ENCODE results near the gene DOCK3.
"Not testable (repeated sequence)": the region's sequence is repeated elsewhere in the genome, so short reads cannot be mapped to it uniquely, and the experiment has no call there.

The DOCK3 gene

DNA sequence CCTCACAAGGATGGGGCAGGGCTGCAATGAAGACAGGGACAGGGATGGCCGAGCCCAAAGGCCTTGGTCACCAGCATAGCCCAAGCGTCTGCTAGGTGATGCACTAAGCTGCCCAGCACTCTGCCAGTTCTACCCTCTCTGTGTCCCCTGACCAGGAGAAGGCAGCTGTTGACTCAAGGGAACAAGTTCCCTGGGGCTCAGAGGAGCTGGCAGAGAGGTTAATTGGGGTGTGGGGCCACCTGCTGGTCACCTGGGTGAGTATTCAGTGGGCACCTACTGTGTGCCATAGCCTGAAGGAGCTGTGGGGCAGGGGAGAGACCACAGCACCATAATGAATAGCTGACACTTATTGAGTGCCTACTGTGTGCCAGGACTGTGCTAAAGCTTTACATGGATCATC is 22.0 kb upstream of the DOCK3 start:
- peak; percentile 21 for DNase-seq (ENCODE audit: low read depth)

DNA sequence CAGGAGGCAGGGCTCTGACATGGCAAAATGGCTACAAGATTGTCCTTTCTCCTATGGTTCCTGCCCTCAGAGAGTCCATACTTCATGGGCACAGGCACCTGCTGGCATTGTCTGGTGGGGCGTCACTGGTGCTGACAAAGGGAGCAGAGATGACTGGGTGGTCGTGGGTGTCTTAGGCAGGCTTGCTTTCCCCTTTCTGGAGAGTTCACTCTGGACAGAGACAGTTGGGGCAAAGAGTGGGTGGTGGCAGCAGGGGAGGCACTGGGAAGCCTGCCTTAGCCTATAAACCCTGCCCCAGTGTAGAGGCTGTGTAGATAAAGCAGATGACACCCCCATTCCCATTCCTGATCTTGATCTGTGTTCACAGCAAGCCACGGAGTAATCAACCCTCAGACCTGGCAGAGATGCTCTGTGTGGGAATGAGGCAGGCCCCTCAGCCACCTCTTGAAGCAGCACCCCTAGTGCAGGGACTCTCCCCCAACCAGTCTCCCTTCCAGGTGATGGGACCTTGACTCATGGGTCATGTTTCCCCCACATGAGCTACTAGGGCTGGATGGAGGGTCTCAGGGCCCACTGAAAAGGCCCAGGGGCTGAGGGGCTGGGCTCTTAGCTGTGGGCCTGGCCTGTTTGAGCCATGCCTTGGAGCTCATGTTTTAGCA is 20.7 kb upstream of the DOCK3 start:
- DNase-seq (ENCODE audit: low read depth), result no peak

DNA sequence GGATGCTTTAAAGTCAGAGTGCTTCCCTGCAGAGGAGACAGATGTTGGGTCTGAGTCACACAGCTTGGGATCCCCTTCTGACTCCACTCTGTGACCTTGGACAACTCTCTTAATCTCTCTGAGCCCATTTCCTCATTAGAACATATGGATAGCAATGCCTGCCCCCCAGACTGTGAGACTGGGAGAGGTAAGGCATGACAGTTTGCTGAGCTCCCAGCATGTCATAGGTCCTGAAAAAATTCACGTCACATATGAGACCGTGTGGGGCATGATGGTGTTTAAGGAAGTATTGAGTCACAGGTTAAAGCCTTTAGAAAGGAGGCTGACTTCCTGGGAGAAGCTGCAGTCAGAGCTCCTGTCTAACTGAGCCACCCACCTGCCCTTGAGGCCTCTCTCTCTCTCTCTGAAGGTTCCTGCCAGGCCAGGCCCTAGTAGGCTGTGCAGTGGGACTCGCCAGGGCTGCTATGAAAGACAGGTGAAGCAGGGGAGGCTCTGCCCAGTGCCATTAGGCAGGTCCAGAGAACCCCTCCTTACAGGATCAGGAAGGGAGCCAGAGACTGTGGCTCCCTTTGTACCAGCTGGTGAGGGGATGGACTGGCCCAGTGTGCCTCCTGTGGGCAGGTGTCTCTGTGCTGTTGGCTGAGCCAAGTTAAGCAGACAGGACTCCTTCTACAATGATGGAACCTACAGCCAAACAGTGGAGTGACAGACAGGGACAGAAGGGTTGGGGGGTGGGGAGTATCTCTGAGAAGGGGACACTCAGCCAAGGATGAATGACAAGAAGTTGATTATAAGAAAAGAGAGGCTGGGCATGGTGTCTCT is 19.5 kb upstream of the DOCK3 start:
- no peak for DNase-seq (ENCODE audit: low read depth)

GRCh38 chr3:50656417-50657195 is 18.1 kb upstream of the DOCK3 start:
- no peak for DNase-seq (ENCODE audit: low read depth)

DNA sequence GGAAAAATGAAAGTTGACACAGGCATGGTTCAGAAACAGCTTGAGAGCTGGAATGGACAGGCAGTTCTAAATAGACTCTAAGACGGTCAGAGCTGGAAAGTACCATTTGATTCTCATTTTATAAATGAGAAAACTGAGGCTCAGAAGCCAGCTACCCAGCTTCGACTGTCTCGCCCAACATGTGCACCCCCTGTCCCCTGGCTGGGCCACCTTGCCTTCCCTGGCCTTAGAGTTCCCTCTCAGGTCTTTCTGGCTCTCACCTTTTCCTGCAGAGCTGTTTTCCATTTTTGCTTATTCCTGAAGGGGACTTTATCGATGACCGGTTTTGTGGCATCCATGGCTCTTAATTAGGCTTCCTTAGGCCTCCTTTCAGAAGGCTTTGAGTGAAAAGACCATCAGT is 17.3 kb upstream of the DOCK3 start:
- no peak for DNase-seq (ENCODE audit: low read depth)

DNA sequence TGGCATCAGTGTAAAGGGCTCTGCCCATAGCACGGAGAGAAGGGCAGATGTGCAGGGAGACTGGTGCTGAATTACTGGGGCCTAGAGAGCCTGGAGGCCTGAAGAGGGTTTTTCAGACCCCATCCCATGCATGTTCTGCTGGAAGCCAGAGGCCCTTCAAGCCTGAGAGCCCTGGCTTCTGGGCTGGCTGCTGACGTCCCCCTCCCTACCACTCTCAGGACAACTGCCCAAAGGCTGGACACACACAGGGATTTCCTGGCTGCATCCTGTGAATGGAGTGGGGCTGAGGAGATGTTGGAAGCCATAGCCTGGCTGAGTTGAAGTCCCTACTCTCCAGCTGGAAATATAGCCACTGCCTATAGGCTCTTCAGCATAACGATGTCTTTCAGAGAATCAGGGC is 16.9 kb upstream of the DOCK3 start:
- no peak for DNase-seq (ENCODE audit: low read depth)

- DNase-seq (ENCODE audit: low read depth), result no peak
Observed at GRCh38 chr3:50658416-50658815, 16.3 kb upstream of the DOCK3 start.

DNA sequence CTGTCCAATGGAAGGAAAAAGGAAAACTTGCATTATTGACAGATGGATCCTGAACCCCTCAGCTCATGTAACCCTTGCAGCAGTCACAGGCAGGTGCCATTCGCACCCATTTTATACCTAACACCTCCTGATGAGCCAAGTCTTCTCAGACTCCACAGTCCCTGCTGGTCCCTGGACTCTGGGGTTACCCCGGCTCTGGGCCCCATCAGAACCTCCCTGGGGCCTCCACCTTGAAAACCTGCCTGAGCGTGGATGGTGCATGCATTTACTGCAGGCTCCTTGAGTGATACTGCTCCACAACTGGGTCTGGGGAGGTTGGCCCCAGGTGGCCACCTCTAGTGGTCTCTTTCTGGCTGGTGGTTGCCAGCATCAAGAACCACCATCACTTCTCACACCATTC is 15.9 kb upstream of the DOCK3 start:
- DNase-seq (ENCODE audit: low read depth), result no peak

- DNase-seq (ENCODE audit: low read depth), result no peak
Observed at GRCh38 chr3:50660386-50660785, 14.3 kb upstream of the DOCK3 start.

GRCh38 chr3:50661321-50661837 is 13.3 kb upstream of the DOCK3 start:
- DNase-seq (ENCODE audit: low read depth), result no peak

DNA sequence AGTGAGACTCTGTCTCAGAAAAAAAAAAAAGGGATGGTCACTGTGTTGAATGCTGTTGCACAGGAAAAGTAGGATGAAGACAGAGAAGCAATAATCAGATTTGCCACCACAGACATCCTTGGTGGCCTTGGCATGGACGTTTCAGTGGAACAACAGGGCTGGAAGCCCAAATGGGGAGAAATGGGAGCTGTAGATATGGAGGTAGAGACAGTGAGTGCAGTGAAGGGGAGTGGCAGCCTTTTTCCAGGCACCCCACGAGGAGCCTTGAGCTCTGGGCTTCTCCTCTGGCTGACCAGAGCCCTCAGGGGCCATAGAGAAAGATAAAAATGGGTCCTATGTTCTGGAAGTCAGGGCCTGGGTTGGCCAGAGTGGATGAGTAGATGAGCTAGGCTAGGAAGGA is 12.3 kb upstream of the DOCK3 start:
- no peak for DNase-seq (ENCODE audit: low read depth)

DNA sequence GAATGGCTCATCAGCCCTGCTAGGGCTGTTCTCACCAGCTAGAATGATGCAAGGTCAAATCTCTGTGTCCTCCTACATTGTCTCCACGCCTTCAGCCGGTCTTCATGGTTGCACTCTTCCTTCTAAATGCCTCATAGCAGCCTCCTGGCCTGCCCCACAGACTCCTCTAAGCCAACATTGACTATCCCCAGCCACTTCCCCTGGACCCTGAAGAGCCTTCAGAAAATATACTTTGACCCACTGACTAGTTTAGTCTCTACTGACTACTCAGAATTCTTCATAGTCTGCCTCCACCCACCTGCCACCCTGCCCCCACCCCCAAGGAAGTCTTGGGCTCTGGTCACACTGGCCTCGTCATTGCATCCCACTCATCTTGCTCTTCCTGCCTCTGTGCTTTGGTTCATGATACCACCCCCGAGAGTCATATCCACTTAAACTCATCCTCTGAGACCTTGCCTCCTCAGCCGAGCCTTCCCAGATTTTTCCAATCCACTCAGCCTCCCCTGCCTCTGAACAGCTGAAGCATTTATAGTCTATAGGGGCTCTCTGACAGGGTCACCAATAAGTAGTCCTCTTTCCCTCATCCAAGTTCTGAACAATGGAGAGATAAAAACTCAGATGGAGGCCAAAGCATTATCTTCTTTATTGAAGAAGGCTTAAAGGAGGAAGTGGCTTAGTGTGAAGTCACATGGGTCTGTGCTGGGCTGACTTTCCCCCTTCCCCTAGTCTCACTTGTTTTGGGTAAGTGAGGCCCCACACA is 9.5 kb upstream of the DOCK3 start:
- DNase-seq (ENCODE audit: low read depth), result no peak

GRCh38 chr3:50665841-50666115 is 8.9 kb upstream of the DOCK3 start:
- not testable (repeated sequence) for DNase-seq (ENCODE audit: low read depth)

GRCh38 chr3:50666837-50667236 is 7.9 kb upstream of the DOCK3 start:
- DNase-seq (ENCODE audit: low read depth), result no peak

DNA sequence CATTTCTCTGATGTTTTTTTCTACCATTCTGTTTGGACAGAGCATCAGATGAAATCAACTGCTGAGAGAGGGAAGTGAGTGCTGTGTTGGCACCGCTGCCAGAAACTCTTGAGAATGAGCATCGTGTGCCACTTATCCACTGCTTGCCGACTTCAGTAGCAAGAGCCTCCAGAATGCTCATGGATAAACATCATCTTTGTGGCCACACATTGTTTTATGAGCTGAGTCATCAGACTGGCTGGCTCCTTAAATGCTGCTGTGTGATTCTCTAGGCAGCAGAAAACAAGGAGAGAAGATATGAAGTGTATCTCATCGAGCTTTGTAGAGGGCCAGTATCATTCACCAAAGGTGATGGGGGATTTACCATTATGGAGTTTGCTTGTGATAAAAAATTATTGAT is 3.4 kb upstream of the DOCK3 start:
- no peak for DNase-seq (ENCODE audit: low read depth)

DNA sequence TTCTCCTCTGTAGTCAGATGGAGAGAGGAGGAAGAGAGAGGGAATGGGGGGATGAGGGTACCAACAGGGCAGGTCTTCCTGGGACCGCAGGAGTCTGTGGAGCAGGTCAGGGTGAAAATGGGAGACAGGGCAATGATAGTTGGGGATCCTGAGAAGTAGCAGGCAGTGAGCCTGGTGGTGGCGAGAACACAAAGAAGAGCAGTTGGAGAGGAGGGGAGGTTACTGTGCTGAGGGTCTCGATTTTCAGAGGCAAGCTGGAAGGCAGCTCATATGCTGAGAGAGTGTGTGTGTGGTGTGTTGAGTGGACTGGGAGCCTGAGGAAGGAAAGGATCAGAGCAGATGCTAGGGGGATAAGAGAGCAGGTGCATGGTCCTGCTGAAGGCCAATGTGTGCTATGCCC is 2.1 kb upstream of the DOCK3 start:
- DNase-seq (ENCODE audit: low read depth), result no peak

DNA sequence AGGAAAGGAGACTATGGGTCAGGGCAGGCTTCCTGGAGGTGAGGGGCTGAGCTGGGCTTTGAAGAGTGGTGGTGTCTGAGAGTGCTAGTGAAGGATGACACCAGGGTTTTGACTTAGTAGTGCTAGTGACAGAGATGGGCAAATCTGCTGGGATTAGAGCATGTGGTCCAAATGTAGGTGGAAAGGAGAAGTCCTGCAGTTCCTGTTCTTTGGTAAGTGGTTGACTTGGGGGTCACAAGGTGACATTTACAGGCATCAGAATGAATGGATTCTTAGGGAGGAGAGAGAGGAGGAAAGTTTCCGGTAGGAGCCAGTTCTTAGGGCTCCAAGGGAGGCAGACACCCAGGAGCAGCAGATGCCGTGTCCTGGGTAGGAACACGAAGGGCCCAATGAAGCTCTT is 796 bp upstream of the DOCK3 start:
- DNase-seq (ENCODE audit: low read depth), result no peak

DNA sequence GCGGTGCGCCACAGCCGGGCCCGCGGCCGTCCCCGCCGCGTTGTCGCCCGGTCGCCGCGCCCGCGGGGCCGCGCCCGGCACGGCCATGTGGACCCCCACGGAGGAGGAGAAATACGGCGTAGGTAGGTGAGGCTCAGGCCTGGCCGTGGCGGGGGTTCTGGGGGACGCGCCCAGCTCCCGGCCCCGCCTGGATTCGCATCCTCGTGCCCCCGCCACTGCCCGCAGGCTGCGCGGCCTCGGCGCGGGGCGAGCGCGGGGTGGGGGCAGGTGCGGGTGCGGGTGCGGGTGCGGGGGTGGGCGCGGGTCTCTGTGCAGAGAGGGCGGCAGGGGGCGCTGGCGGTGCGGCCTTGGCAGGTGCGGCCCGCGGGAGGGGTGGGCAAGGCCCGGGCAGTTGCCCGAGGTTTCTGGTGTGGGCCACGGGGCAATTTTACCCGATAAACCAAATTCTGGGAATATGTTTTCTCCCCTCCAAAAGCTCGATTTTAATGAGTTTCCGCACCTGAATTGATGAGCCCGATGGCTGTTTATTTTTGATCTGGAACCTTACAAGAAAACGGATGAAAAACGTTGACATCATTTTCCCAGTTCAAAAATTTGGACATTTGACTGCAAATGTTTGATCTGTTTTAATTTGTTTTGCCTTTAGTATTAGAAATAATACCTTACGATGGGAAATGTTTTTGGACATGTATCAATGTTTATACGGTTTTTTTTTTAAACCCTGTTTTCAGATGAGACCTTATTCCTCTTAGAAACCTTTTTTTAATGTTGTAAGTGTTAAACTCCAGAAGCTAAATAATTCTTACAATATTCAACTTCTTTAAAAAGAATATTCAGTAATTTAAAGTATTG is 678 bp downstream of the DOCK3 start:
- peak; percentile 49 for DNase-seq (ENCODE audit: low read depth)

DNA sequence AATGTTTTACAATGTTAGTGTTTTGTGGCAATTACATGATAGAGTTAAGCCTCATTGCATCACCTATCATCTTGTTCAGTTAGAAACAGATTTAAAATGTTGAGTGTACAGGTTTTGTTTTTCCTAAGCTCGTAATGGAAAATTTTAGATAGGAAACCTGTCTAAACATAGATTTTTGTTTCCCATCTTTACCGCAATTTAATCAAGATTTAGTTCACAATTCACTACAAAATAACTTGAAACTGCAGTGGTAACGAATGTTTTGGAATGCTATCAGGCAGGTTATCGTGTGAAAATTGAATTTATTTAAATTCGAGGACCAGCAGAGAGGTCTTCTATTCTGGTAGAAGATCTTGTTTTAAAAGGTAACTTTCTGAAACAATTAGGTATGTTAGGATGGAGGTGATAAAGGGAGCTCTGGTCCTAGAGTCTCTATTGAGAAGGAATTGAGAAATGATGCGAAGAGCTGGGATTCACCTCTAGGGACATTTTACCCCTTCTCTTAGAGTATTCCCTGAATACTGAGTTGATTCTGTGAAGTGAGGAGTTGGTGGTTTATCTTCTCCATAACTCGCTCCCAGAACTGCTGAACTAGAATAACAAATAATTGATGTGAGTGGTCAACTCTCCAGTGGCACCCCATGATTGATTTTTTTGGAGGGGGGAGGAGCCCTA is 1.4 kb downstream of the DOCK3 start:
- no peak for DNase-seq (ENCODE audit: low read depth)

- no peak for DNase-seq (ENCODE audit: low read depth)
Observed at GRCh38 chr3:50687127-50687751, 12.5 kb downstream of the DOCK3 start.
